ENCODE measurements around the gene RBFOX1. TPM values are rescaled to one million over a fixed set of nuclear protein-coding genes. Genes with fewer than 3 reads are reported as not detected.

Gene RBFOX1
- total RNA-seq, 1 donor, result not detected

DNA sequence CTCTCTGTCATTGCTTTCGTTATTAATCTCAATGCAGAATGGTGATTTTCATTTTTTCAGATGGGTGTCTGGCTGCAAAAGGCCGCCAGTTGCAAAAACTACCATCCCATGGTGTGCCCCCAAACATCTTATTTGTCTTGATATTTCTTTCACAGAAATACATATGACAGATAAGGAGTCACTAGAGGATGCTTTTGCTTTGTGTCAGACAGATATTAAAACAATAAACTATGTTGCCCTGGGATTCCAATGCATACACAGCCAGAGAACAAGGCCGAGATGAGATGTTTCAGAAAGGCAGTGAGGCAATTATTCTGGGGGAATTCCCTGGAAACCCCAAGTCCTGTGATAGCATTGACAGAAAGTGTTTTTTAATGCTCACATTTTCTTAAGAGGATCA lies 307.7 kb downstream of the RBFOX1 start:
- DNase-seq (ENCODE audit: low read depth), result no peak
- no peak for TF ChIP-seq CTCF (IDR thresholded peaks at IDR 0.05; ENCODE audit: insufficient read depth, low read length)
- no peak overlapping the region for H3K4me3 ChIP-seq (ENCODE audit: low read depth, low read length)

- no peak overlapping the region for H3K4me3 ChIP-seq (ENCODE audit: low read depth, low read length)
- no peak for DNase-seq (ENCODE audit: low read depth)
- TF ChIP-seq CTCF (IDR thresholded peaks at IDR 0.05; ENCODE audit: insufficient read depth, low read length), result no peak
Measured at GRCh38 chr16:7644176-7644575, 311.5 kb downstream of the RBFOX1 start.

GRCh38 chr16:7644811-7645210 lies 312.2 kb downstream of the RBFOX1 start:
- no peak for TF ChIP-seq CTCF (IDR thresholded peaks at IDR 0.05; ENCODE audit: insufficient read depth, low read length)
- DNase-seq (ENCODE audit: low read depth), result no peak
- H3K4me3 ChIP-seq (ENCODE audit: low read depth, low read length), result no peak overlapping the region

- DNase-seq (ENCODE audit: low read depth), result no peak
- TF ChIP-seq CTCF (IDR thresholded peaks at IDR 0.05; ENCODE audit: insufficient read depth, low read length), result no peak
Measured at GRCh38 chr16:7646821-7647500, 314.3 kb downstream of the RBFOX1 start.

DNA sequence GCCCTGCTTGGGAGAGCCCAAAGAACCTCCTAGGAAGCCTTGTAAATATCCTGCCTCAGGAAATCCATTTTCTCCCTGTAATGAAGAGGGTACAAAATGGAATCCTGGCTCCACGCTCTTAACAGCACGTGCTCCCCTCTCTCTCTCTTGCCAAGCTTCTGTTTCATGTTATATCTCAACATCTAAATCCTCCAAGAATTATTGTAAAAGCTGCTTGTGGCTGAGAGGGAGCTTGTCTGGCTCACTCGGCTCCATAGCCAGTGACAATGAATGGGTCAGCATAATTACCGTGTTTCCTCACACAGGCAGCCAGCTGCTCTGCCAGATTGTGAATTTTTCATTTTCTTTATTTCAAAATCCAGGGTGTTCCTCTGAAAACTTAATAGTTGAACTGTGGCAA lies 317.8 kb downstream of the RBFOX1 start:
- no peak for TF ChIP-seq CTCF (IDR thresholded peaks at IDR 0.05; ENCODE audit: insufficient read depth, low read length)
- no peak overlapping the region for H3K4me3 ChIP-seq (ENCODE audit: low read depth, low read length)
- DNase-seq (ENCODE audit: low read depth), result no peak

More at GRCh38 chr16:7646821-7647500, 314.3 kb downstream of the RBFOX1 start:
- no peak overlapping the region for H3K4me3 ChIP-seq (ENCODE audit: low read depth, low read length)

DNA sequence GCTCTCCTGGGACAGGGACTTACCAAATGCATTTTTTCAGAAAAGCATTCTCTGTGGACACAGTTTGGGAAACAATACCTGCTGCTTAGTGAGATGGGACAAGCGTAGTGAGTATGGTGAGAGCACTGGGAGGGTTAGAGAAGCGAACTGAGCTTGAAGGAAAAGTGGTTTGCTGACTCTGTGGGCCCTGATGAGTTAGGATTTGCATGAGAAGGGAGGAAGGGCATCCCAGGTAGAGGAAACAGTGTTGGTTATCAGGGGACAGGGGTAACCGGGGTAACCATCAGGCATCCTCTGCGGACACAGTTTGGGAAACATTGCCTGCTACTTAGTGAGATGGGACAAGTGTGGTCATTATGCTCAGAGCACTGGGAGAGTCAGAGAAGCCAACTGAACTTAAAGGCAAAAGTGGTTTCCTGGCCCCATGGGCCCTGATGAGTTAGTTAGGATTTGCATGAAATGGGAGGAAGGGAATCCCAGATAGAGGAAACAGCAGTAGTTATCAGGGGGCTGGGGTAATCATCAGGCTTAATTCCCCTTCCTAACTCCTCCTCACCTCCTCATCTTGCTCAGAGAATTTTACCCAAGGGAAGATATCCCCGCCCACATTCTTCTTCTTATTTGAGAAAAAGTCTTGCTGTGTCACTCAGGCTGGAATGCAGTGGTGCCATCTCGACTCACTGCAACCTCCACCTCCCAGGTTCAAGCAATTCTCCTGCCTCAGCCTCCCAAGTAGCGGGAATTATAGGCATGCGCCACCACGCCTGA lies 319.3 kb downstream of the RBFOX1 start:
- no peak for TF ChIP-seq CTCF (IDR thresholded peaks at IDR 0.05; ENCODE audit: insufficient read depth, low read length)
- no peak for DNase-seq (ENCODE audit: low read depth)
- no peak overlapping the region for H3K4me3 ChIP-seq (ENCODE audit: low read depth, low read length)

Data from fibroblast of the aortic adventitia (primary cell).